DMS 273 (cell line): ENCODE data around the gene C7orf57.

ENCODE experiments used
- DNase-seq: peaks from one replicate; lab custom pipeline; 2025; ENCODE audit not compliant: unreplicated experiment; lab: John Stamatoyannopoulos, UW

Gene C7orf57

DNA sequence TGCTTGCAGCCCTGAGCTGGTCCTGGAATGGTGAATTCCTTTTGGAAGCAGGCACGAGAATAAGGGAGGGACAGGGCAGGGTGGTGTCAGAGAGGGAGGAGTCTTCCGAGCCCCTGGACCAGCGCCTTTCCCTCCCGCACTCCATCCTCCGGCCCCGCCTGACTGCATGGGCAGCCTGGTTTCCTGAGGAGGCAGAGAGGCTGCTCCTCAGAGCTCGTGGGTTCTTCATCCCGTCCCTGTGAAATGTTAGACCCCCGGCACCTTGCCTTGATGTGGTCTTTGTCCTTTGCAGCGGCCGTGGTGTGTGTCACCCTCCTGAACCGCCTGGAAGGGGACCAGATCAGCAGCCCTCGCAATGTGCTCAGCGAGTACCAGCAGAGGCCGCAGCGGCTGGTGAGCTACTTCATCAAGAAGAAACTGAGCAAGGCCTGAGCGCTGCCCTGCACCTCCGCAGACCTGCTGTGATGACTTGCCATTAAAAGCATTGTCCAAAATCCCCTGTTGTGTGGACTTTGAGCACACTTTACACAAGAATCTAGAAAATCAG is 72.7 kb downstream of the C7orf57 start:
- no peak for DNase-seq

DNA sequence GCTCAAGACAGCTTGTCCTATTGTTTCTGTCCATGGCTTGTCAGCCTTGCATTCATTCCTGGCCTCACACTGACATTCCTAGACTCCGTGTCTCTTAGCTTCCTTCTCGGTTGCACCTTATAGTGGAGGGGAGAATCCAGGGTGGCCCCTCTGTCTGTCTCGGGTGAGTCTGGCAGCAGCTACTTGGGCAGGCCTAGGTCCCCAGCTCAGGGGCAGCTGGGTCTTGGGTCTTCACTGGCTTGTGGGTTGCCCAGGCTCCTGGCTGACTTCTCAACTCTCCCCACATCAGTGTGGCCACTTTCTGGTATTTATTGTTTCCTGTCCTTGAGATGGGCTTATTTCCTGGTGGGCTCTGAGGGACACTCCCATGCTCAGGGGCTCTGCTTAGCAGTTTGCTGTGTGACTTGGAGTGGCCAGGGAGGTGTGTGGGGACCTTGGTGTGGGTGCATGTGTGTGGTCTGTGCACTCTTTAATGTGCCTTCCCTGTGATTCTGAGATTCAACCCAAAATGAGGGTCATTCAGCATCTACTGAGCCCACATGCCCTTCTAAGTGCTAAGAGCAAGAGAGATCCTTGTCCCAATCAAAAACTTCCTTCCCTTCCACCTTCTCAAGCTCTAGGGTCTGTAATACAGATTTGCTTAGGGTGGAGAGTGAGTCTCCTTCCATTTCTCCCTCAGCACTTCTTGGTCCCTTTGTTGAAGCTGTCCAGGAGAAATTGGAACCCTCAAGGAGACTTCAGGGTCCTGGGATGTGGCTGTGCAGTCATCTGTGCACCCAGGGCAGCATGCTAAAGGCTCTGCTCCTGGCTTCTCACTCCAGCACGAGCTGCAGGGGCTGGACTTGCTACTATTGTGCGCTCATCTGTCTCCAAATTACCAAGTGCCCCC is 73.9 kb downstream of the C7orf57 start:
- DNase-seq: no peak

- peak; percentile 84 for DNase-seq
These were observed 74.7 kb downstream of the C7orf57 start for GRCh38 chr7:48109848-48110663.

DNA sequence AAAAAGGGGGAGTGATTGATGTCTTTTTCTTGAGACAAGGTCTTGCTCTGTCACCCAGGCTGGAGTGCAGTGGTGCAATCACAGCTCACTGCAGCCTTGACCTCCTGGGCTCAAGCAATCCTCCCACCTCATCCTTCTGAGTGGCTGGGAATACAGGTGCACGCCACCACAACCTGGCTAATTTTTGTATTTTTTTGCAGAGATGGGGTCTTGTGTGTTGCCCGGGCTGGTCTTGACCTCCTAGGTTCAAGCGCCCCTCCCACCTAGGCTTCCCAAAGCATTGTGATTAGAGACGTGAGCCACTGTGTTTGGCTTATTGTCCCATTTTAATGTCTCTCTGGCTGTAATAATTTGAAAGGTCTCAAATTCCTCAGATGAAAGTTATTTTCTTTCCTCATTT is 75.5 kb downstream of the C7orf57 start:
- no peak for DNase-seq
